Ishikawa (cell line): Measurements from ENCODE around the gene KRTAP3-3.

Source experiments
- CEBPB ChIP-seq: IDR thresholded peaks from 2 replicates; pipeline ENCODE4 v1.6.1; 2012
- CREB1 ChIP-seq: IDR thresholded peaks from 2 replicates; pipeline ENCODE4 v1.6.1; 2012; ENCODE audit warnings: low read depth
- EGR1 ChIP-seq: IDR thresholded peaks from 2 replicates; pipeline ENCODE4 v1.6.1; 2012
- EP300 ChIP-seq: IDR thresholded peaks from 2 replicates; pipeline ENCODE4 v1.6.1; 2012; ENCODE audit warnings: borderline replicate concordance
- FOXM1 ChIP-seq: IDR thresholded peaks from 2 replicates; pipeline ENCODE4 v1.6.1; 2012; ENCODE audit warnings: low read depth, borderline replicate concordance
- NFIC ChIP-seq: IDR thresholded peaks from 2 replicates; pipeline ENCODE4 v1.6.1; 2012
- RAD21 ChIP-seq: IDR thresholded peaks from 2 replicates; pipeline ENCODE4 v1.6.1; 2012; ENCODE audit warnings: low read depth
- TAF1 ChIP-seq: IDR thresholded peaks from 2 replicates; pipeline ENCODE4 v1.6.1; 2012; ENCODE audit warnings: low read depth, mild to moderate bottlenecking
- TCF12 ChIP-seq: IDR thresholded peaks from 2 replicates; pipeline ENCODE4 v1.6.1; 2012; ENCODE audit warnings: low read depth
- TEAD4 ChIP-seq: IDR thresholded peaks from 2 replicates; pipeline ENCODE4 v1.6.1; 2012
- YY1 ChIP-seq: IDR thresholded peaks from 2 replicates; pipeline ENCODE4 v1.6.1; 2012; ENCODE audit warnings: low read depth
- ZBTB7A ChIP-seq: IDR thresholded peaks from 2 replicates; pipeline ENCODE4 v1.6.1; 2012; ENCODE audit warnings: low read depth
- TF ChIP-seq, protein P1 (sequence below): IDR thresholded peaks from 2 replicates; pipeline ENCODE4 v1.6.1; 2012
- TF ChIP-seq, protein P2 (sequence below): IDR thresholded peaks from 2 replicates; pipeline ENCODE4 v1.6.1; 2012
- TF ChIP-seq, protein P3 (sequence below): IDR thresholded peaks from 2 replicates; pipeline ENCODE4 v1.6.1; 2012; ENCODE audit warnings: low read depth, mild to moderate bottlenecking

The KRTAP3-3 gene

DNA sequence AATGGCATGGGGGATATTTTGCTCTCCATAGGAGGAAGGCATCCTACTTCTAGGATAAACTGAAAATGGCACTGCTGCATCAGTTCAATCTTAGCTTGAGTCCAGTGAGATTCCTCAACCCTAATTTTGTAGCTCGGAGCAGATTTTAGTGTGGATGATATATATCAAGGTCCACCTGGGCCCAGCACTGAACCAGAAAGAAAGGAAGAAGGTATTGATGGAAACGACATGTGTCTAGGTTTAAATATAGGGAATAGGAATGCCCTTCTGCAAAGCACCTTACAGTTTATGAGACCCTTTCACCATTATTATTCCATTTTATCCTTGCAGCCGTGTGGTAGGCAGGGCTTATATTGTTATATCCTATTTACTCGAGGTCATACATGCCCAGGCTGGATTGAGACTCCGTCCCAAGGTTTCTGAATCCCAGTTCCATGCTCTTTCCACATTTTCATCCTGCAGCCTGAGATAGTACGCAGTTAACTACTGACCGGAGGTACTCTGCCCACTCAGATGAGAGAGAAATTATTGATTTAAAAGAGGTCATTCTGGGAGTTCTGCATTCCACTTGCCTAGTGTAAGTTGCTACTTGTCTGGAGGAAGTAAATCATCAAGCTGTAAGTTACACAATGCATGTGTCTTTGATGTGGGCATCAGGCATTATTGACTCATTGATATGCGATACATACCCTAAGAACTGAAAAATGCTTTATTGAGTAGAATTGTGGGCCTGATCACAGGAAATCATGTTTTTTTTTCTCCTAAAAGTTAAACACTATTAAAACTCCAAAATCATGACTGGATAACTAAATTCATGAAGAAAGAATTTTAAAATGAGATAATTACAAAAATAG, 37.3 kb downstream of the KRTAP3-3 start:
- TF ChIP-seq ZBTB7A: no peak
- no peak for TF ChIP-seq YY1
- TF ChIP-seq TEAD4: peak; percentile 91
- TF ChIP-seq, protein P1, sequence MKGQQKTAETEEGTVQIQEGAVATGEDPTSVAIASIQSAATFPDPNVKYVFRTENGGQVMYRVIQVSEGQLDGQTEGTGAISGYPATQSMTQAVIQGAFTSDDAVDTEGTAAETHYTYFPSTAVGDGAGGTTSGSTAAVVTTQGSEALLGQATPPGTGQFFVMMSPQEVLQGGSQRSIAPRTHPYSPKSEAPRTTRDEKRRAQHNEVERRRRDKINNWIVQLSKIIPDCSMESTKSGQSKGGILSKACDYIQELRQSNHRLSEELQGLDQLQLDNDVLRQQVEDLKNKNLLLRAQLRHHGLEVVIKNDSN: no peak
- TF ChIP-seq, protein P2, sequence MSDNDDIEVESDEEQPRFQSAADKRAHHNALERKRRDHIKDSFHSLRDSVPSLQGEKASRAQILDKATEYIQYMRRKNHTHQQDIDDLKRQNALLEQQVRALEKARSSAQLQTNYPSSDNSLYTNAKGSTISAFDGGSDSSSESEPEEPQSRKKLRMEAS: peak; percentile 17; the same call in 1 of the 2 replicates
- TF ChIP-seq RAD21: no peak
- TF ChIP-seq EGR1: 0 out of 2 replicates have a peak, but pooled peaks have one; percentile 25
- TF ChIP-seq CREB1: no peak
- peak; percentile 94 for TF ChIP-seq CEBPB
- TF ChIP-seq EP300: peak; percentile 94
- TF ChIP-seq, protein P3, sequence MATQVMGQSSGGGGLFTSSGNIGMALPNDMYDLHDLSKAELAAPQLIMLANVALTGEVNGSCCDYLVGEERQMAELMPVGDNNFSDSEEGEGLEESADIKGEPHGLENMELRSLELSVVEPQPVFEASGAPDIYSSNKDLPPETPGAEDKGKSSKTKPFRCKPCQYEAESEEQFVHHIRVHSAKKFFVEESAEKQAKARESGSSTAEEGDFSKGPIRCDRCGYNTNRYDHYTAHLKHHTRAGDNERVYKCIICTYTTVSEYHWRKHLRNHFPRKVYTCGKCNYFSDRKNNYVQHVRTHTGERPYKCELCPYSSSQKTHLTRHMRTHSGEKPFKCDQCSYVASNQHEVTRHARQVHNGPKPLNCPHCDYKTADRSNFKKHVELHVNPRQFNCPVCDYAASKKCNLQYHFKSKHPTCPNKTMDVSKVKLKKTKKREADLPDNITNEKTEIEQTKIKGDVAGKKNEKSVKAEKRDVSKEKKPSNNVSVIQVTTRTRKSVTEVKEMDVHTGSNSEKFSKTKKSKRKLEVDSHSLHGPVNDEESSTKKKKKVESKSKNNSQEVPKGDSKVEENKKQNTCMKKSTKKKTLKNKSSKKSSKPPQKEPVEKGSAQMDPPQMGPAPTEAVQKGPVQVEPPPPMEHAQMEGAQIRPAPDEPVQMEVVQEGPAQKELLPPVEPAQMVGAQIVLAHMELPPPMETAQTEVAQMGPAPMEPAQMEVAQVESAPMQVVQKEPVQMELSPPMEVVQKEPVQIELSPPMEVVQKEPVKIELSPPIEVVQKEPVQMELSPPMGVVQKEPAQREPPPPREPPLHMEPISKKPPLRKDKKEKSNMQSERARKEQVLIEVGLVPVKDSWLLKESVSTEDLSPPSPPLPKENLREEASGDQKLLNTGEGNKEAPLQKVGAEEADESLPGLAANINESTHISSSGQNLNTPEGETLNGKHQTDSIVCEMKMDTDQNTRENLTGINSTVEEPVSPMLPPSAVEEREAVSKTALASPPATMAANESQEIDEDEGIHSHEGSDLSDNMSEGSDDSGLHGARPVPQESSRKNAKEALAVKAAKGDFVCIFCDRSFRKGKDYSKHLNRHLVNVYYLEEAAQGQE: no peak
- TF ChIP-seq TAF1: no peak
- TF ChIP-seq NFIC: peak; percentile 62
- peak; percentile 90 for TF ChIP-seq TCF12
- TF ChIP-seq FOXM1: peak; percentile 86

DNA sequence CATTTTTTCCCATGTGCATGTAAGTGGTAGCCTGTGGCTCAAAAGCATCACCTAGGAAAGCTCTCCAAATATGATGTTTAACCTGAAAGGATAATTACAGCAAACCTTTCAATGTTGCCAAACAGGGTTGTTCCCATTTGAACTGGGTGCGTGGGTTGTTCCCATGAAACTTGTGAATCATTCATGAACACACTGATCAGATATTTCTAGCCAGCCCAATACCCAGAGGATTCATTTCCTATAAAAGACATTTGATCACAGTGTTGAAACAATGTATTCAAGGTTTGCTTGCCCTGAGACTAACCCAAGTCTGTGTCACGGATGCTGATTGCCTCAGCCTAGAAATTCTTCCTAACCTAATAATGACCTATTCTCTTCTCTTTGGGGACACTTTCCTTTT, 40.1 kb downstream of the KRTAP3-3 start:
- TF ChIP-seq ZBTB7A (no peak), EGR1 (no peak), TEAD4 (no peak), CREB1 (no peak), TCF12 (no peak), EP300 (no peak), CEBPB (no peak), RAD21 (no peak), YY1 (no peak), NFIC (no peak), FOXM1 (no peak), TAF1 (no peak)
- TF ChIP-seq, protein P3: no peak
- TF ChIP-seq, protein P2: no peak
- TF ChIP-seq, protein P1: no peak

DNA sequence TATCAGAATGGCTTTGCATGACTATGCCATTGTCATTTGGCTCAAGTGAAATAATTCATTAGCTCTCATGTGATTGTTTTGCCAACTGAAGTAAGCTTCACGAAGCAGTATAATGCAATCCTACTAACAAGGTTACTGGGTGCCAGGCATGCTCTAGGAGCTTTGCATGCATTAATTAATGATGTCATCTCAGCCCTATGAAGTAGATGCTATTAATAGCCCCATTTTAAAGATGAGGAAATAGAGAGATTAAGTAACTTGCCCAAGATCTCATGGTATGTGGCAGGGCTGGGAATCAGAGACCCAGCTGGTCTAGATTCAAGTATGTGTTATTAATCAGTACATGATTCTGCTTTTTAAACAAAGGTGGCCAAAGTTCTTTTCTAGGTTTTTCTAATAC, 41.3 kb downstream of the KRTAP3-3 start:
- TF ChIP-seq FOXM1 (no peak), CEBPB (no peak), TCF12 (0 out of 2 replicates have a peak, but pooled peaks have one; percentile 31)

DNA sequence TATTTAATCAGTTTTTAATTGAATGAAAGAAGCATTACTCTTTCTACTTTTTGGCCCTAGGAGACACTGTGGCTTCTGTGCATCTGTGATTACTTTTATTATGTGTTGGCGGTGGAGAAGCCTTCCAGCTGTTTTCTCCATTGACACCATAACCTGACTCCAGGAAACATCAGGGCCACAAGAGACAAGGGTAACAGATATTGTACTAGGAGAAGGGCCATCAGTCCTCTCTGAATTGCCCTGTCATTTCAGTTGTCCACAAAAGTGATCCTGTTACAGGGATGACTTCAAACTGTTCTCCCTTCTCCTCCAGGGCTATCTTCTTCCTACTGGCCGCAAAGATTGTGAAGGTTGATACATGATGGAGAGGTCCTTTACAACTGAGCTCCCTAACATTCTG, 41.8 kb downstream of the KRTAP3-3 start:
- TF ChIP-seq CEBPB (no peak), TAF1 (no peak), NFIC (no peak), FOXM1 (no peak), EP300 (no peak), TCF12 (no peak)
- TF ChIP-seq, protein P3: no peak
- TF ChIP-seq, protein P1: no peak
